GM13977 (cell line): Measurements from ENCODE around the gene CTNND2.

ENCODE experiments used
- DNase-seq: peaks from one replicate; pipeline ENCODE4 v3.0.0; 2012; ENCODE audit warnings: low spot score
- in situ Hi-C: fragments of 300-500 bp; cut with MboI; formaldehyde crosslinking; loops from one replicate; pipeline ENCODE4 v1.12.0; 2022; ENCODE audit warnings: low sequenced_read_pairs, low pct_unique_long_range_greater_than_20kb, mixed read lengths, inconsistent platforms; ENCODE audit not compliant: unreplicated experiment
- TF ChIP-seq, protein P1 (sequence below): IDR thresholded peaks from 2 replicates; pipeline ENCODE4 v1.5.1; 2012; ENCODE audit warnings: mild to moderate bottlenecking, control low read depth; ENCODE audit not compliant: insufficient read depth; ENCODE audit errors: extremely low read depth, missing control alignments

Gene CTNND2

GRCh38 chr5:11922394-11922793 lies 18.1 kb upstream of the CTNND2 start:
- DNase-seq = no peak
- in situ Hi-C loops = no loop called here
- TF ChIP-seq, protein P1, sequence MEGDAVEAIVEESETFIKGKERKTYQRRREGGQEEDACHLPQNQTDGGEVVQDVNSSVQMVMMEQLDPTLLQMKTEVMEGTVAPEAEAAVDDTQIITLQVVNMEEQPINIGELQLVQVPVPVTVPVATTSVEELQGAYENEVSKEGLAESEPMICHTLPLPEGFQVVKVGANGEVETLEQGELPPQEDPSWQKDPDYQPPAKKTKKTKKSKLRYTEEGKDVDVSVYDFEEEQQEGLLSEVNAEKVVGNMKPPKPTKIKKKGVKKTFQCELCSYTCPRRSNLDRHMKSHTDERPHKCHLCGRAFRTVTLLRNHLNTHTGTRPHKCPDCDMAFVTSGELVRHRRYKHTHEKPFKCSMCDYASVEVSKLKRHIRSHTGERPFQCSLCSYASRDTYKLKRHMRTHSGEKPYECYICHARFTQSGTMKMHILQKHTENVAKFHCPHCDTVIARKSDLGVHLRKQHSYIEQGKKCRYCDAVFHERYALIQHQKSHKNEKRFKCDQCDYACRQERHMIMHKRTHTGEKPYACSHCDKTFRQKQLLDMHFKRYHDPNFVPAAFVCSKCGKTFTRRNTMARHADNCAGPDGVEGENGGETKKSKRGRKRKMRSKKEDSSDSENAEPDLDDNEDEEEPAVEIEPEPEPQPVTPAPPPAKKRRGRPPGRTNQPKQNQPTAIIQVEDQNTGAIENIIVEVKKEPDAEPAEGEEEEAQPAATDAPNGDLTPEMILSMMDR = no peak

DNA sequence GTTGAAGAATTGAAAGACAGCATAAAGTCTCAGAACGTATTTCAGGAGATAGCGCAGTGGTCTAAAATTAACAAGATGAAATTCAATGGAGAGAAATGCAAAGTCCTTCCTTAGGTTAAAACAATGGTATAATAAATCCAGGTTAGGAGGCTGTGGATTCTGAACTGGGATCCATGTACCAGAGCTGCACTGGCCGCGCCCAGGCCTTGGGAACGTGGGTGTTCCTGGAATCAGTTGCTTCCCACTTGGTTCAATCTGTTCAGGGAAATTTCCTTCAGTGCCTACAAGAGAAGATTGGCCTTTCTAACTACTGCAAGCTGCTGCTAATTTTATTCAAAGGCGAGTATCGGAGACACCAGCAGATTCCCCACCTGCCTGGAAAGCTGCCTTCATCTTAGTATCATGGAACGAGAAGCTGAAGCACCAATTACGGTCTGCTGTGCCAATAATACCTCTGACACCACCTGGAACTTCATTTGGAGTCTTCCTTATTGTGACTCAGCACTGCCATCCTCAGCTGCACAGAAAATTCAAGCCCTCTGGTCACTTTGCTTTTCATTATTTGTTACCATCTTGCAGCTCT lies 14.3 kb upstream of the CTNND2 start:
- TF ChIP-seq, protein P1 = no peak
- DNase-seq = no peak
- in situ Hi-C loops = no loop called here

GRCh38 chr5:11909471-11909870 lies 5.2 kb upstream of the CTNND2 start:
- TF ChIP-seq, protein P1 = no peak
- in situ Hi-C loops = no loop called here
- DNase-seq = no peak

GRCh38 chr5:11906497-11906896 lies 2.3 kb upstream of the CTNND2 start:
- no peak for DNase-seq
- TF ChIP-seq, protein P1 = no peak
- in situ Hi-C loops = no loop called here

DNA sequence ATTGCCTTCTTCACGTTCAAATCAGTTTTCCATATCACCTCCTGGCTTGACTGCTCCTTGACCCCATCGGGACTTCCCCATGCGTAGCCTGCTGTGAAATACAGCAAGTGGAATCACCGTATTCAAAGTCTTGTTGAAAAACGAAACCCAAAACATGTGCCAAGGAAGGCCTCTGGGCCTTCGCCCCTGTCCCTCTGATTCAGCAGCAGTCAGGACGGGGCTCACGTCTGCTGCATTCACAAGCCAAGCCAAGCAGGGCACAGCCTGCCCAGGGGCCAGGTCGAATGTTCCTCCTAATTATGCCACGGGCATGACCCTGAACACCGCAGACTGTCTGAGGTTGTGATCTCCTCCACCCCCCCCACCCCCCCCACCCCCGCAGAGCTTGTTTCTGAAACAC lies 960 bp upstream of the CTNND2 start:
- in situ Hi-C loops = no loop called here
- TF ChIP-seq, protein P1 = no peak

DNA sequence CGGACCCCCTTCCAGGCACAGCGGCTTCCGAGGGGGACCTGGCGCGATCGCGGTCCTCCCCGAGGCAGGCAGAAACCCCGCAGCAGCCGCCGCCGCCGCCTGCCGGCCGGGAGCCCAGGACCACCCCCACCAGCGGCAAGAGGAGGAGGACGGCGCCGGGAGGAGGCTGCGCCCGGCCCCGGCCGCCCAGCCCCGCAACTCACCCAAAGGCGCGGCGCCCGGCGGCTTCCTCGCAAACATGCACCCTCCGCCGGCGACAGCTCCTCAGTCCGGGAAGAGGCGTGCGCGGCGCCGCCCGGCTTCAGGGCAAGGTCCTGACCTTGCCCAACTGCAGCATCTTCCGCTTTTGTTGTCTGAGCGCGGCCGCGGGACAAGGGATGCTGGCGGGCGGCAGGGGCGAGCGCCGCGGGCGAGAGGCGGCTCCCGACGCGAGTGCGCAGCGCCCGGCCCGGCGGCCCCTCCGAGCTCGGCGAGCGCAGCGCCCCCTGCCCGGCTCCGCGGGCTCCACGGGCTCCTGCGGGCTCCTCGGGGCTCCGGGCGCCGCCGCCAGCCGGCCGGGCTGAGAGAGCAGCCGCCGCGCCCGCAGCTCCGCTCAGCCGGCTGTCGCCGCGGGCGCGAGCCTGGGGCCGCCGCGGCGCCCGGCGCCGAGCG lies 507 bp downstream of the CTNND2 start:
- in situ Hi-C loops = no loop called here
- peak; percentile 56 for DNase-seq

More for the DNA sequence above, 960 bp upstream of the CTNND2 start:
- no peak for DNase-seq

More for the DNA sequence above, 507 bp downstream of the CTNND2 start:
- TF ChIP-seq, protein P1 = no peak
